HepG2 (cell line): Measurements from ENCODE around the gene SMIM41. TPM values are rescaled to one million over a fixed set of nuclear protein-coding genes. Genes with fewer than 3 reads are reported as not detected.
A peak's percentile ranks its signal among the peaks of the same experiment; 100 is the strongest.

Experiments
- RBFOX2 ChIP-seq: fragments of 200-400 bp; formaldehyde crosslinking; IDR thresholded peaks from 2 replicates; pipeline ENCODE4 v1.6.1; 2017; ENCODE audit warnings: low read depth, mild to moderate bottlenecking, low read length
- TBX2 ChIP-seq: sonication (generic); formaldehyde crosslinking; IDR thresholded peaks from 2 replicates; pipeline ENCODE4 v1.5.0; 2020; ENCODE audit warnings: missing genetic modification reagents, mild to moderate bottlenecking, borderline replicate concordance
- TCF7 ChIP-seq: sonication (generic); IDR thresholded peaks from 2 replicates; pipeline ENCODE4 v1.6.1; 2016; ENCODE audit warnings: antibody characterized with exemption, low read depth
- THAP11 ChIP-seq: IDR thresholded peaks from 2 replicates; pipeline ENCODE4 v1.6.1; 2016; ENCODE audit warnings: missing biosample characterization, missing genetic modification reagents
- ZNF230 ChIP-seq: sonication (generic); formaldehyde crosslinking; IDR thresholded peaks from 2 replicates; pipeline ENCODE4 v1.4.0; 2020; ENCODE audit warnings: mild to moderate bottlenecking, missing genetic modification reagents
- ZNF562 ChIP-seq: sonication (generic); formaldehyde crosslinking; IDR thresholded peaks from 2 replicates; pipeline ENCODE4 v1.8.0; 2022; ENCODE audit warnings: missing genetic modification reagents, borderline replicate concordance
- ZNF629 ChIP-seq: sonication (generic); formaldehyde crosslinking; conservative IDR thresholded peaks from 2 replicates; pipeline ENCODE4 v1.5.0; 2020; ENCODE audit warnings: missing genetic modification reagents
- ZSCAN9 ChIP-seq: IDR thresholded peaks from 2 replicates; pipeline ENCODE4 v1.6.1; 2016; ENCODE audit warnings: borderline replicate concordance
- polyA plus RNA-seq, 8 experiments: library from polyadenylated mRNA; depleted of rRNA in 3 of 8; stranded (reverse) in 7 of 8; unstranded in 1 of 8; fragments of >200 nt; fragmentation: Illumina TruSeq in 4 of 8; extraction: Trizol in 4 of 8; gene quantifications; 2 replicates each; pipeline versions ENCODE4 v1.2.1 to v1.2.3, GENCODE V29; 2011 to 2016; ENCODE audit warnings: low read depth in 4 of 8, missing spikeins in 1 of 8, mixed read lengths in 1 of 8; ENCODE audit not compliant: insufficient read depth in 1 of 8
- total RNA-seq, 5 experiments: library from RNA; depleted of rRNA; stranded (reverse); fragments of >200 nt; fragmentation: Illumina TruSeq; extraction: Trizol; gene quantifications; 2 replicates each; pipeline ENCODE4 v1.2.3, GENCODE V29; 2016; ENCODE audit warnings: low read depth in 1 of 5
- TF ChIP-seq, protein P1 (sequence below): sonication (generic); formaldehyde crosslinking; IDR thresholded peaks from 2 replicates; pipeline ENCODE4 v1.4.0; 2020; ENCODE audit warnings: missing genetic modification reagents
- TF ChIP-seq, protein P2 (sequence below): sonication (generic); formaldehyde crosslinking; IDR thresholded peaks from 2 replicates; pipeline ENCODE4 v1.4.0; 2020; ENCODE audit warnings: mild to moderate bottlenecking, missing genetic modification reagents, borderline replicate concordance
- TF ChIP-seq, protein P3 (sequence below): sonication (generic); formaldehyde crosslinking; IDR thresholded peaks from 2 replicates; pipeline ENCODE4 v1.8.1; 2023; ENCODE audit warnings: mild to moderate bottlenecking, moderate library complexity, missing genetic modification reagents
- TF ChIP-seq, protein P4 (sequence below): sonication (generic); formaldehyde crosslinking; conservative IDR thresholded peaks from 2 replicates; pipeline ENCODE4 v1.4.0; 2020; ENCODE audit warnings: missing genetic modification reagents
- TF ChIP-seq, protein P5 (sequence below): sonication (generic); formaldehyde crosslinking; IDR thresholded peaks from 2 replicates; pipeline ENCODE4 v1.5.0; 2020; ENCODE audit warnings: mild to moderate bottlenecking, missing genetic modification reagents, borderline replicate concordance
- TF ChIP-seq, protein P6 (sequence below): IDR thresholded peaks from 2 replicates; pipeline ENCODE4 v1.6.1; 2012; ENCODE audit warnings: inconsistent platforms
- TF ChIP-seq, protein P7 (sequence below): sonication (generic); formaldehyde crosslinking; IDR thresholded peaks from 2 replicates; pipeline ENCODE4 v1.9.0; 2022; ENCODE audit warnings: missing genetic modification reagents, mild to moderate bottlenecking, borderline replicate concordance
- TF ChIP-seq, protein P8 (sequence below): sonication (generic); formaldehyde crosslinking; IDR thresholded peaks from 2 replicates; pipeline ENCODE4 v1.4.0; 2020; ENCODE audit warnings: low read depth, mild to moderate bottlenecking, missing genetic modification reagents

The SMIM41 gene
- total and polyA plus RNA-seq, 2 of the 13 experiments (the other 11 are each of a cell fraction or from before 2014, with no cell fraction given), result not detected

DNA sequence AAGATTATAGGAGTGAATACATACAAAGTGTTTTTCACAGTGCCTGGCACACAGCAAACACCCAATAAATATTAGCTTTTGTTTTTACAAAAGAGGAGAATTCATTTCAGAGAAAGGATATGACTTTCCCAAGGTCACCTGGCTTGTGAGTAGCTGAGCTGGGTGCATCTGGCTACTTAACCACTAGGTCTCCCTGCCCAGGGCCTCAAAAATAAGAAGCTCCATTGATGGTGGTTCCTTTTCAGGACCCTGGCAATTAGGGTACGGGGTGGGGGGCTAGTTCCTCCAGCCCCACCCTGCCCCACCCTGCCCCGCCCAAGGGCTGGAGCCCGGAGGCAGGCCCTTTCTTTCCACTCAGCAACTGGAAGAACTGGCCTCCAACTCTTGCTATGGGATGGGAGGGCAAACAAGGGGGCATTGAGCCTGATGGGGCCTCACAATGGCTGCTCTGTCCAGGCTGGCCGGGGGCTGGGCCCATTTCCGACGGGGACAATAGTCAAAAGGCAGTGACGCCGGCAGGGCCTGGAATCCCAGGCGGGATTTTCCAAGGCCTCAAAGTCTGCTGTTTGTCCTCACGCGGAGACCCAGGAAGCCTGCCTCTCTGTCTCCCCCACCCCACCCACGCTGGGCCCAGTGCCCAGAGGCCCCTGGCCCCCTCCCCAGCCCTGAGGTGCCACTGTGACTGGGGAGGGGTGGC, 17.9 kb upstream of the SMIM41 start (continued):
- TF ChIP-seq, protein P1, sequence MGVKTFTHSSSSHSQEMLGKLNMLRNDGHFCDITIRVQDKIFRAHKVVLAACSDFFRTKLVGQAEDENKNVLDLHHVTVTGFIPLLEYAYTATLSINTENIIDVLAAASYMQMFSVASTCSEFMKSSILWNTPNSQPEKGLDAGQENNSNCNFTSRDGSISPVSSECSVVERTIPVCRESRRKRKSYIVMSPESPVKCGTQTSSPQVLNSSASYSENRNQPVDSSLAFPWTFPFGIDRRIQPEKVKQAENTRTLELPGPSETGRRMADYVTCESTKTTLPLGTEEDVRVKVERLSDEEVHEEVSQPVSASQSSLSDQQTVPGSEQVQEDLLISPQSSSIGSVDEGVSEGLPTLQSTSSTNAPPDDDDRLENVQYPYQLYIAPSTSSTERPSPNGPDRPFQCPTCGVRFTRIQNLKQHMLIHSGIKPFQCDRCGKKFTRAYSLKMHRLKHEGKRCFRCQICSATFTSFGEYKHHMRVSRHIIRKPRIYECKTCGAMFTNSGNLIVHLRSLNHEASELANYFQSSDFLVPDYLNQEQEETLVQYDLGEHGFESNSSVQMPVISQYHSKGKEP (CRISPR knock-in tag), result no peak
- TF ChIP-seq, protein P2, sequence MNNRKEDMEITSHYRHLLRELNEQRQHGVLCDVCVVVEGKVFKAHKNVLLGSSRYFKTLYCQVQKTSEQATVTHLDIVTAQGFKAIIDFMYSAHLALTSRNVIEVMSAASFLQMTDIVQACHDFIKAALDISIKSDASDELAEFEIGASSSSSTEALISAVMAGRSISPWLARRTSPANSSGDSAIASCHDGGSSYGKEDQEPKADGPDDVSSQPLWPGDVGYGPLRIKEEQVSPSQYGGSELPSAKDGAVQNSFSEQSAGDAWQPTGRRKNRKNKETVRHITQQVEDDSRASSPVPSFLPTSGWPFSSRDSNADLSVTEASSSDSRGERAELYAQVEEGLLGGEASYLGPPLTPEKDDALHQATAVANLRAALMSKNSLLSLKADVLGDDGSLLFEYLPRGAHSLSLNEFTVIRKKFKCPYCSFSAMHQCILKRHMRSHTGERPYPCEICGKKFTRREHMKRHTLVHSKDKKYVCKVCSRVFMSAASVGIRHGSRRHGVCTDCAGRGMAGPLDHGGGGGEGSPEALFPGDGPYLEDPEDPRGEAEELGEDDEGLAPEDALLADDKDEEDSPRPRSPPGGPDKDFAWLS (CRISPR knock-in tag), result 0 out of 2 replicates have a peak, but pooled peaks have one; percentile 24
- TF ChIP-seq, protein P3, sequence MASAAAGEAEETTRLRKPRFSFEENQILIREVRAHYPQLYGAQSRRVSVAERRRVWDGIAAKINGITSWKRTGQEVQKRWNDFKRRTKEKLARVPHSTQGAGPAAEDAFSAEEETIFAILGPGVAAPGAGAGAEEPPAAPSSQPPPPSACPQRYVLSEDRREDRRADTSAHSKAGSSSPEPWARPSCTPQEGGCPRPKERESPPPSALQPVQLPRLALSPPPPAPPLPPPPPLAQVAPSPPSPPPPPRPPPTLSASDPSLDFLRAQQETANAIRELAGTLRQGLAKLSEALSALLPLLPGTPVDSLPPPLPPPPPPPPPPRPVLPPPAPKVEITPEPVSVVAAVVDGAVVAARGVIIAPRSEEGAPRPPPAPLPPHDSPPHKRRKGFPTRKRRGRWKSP (CRISPR knock-in tag), result 0 out of 2 replicates have a peak, but pooled peaks have one; percentile 27
- TF ChIP-seq ZNF562 (CRISPR knock-in tag) (no peak), ZSCAN9 (no peak), RBFOX2 (0 out of 2 replicates have a peak, but pooled peaks have one; percentile 20), TCF7 (0 out of 2 replicates have a peak, but pooled peaks have one; percentile 16), THAP11 (0 out of 2 replicates have a peak, but pooled peaks have one; percentile 33), ZNF230 (CRISPR knock-in tag) (0 out of 2 replicates have a peak, but pooled peaks have one; percentile 36), TBX2 (peak; percentile 34; the same call in 1 of the 2 replicates), ZNF629 (CRISPR knock-in tag) (peak; percentile 70)
- TF ChIP-seq, protein P4, sequence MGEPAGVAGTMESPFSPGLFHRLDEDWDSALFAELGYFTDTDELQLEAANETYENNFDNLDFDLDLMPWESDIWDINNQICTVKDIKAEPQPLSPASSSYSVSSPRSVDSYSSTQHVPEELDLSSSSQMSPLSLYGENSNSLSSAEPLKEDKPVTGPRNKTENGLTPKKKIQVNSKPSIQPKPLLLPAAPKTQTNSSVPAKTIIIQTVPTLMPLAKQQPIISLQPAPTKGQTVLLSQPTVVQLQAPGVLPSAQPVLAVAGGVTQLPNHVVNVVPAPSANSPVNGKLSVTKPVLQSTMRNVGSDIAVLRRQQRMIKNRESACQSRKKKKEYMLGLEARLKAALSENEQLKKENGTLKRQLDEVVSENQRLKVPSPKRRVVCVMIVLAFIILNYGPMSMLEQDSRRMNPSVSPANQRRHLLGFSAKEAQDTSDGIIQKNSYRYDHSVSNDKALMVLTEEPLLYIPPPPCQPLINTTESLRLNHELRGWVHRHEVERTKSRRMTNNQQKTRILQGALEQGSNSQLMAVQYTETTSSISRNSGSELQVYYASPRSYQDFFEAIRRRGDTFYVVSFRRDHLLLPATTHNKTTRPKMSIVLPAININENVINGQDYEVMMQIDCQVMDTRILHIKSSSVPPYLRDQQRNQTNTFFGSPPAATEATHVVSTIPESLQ, result no peak
- TF ChIP-seq, protein P5, sequence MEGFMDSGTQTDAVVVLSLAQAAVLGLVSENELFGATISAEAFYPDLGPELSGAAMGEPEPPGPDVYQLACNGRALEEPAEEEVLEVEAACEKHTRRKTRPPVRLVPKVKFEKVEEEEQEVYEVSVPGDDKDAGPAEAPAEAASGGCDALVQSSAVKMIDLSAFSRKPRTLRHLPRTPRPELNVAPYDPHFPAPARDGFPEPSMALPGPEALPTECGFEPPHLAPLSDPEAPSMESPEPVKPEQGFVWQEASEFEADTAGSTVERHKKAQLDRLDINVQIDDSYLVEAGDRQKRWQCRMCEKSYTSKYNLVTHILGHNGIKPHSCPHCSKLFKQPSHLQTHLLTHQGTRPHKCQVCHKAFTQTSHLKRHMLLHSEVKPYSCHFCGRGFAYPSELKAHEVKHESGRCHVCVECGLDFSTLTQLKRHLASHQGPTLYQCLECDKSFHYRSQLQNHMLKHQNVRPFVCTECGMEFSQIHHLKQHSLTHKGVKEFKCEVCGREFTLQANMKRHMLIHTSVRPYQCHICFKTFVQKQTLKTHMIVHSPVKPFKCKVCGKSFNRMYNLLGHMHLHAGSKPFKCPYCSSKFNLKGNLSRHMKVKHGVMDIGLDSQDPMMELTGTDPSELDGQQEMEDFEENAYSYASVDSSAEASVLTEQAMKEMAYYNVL, result no peak
- TF ChIP-seq, protein P6, sequence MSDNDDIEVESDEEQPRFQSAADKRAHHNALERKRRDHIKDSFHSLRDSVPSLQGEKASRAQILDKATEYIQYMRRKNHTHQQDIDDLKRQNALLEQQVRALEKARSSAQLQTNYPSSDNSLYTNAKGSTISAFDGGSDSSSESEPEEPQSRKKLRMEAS, result 0 out of 2 replicates have a peak, but pooled peaks have one; percentile 52
- TF ChIP-seq, protein P7, sequence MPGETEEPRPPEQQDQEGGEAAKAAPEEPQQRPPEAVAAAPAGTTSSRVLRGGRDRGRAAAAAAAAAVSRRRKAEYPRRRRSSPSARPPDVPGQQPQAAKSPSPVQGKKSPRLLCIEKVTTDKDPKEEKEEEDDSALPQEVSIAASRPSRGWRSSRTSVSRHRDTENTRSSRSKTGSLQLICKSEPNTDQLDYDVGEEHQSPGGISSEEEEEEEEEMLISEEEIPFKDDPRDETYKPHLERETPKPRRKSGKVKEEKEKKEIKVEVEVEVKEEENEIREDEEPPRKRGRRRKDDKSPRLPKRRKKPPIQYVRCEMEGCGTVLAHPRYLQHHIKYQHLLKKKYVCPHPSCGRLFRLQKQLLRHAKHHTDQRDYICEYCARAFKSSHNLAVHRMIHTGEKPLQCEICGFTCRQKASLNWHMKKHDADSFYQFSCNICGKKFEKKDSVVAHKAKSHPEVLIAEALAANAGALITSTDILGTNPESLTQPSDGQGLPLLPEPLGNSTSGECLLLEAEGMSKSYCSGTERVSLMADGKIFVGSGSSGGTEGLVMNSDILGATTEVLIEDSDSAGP (CRISPR knock-in tag), result no peak
- TF ChIP-seq, protein P8, sequence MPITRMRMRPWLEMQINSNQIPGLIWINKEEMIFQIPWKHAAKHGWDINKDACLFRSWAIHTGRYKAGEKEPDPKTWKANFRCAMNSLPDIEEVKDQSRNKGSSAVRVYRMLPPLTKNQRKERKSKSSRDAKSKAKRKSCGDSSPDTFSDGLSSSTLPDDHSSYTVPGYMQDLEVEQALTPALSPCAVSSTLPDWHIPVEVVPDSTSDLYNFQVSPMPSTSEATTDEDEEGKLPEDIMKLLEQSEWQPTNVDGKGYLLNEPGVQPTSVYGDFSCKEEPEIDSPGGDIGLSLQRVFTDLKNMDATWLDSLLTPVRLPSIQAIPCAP, result no peak
